ENCODE results near the gene CERS5.
"Not testable (repeated sequence)": the region's sequence is repeated elsewhere in the genome, so short reads cannot be mapped to it uniquely, and the experiment has no call there.

The CERS5 gene

DNA sequence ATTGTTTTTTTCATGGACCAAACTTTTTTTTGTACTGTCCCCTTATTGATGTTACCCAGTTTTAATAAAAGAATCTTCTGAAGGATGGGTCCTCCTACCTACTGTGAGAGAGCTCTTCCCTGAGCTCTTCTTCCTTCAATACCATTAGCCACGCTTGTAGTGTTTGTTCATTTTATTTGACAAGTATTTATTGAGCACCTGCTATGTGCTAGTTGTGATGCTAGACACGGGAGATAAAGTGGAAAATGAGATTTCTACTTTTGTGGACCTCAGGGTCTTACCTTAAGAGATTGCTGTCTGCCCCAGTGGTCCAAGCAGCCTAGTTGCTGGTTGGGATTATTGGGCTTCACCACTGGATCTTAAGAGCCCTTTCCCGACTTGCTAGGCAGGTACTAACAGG, 66.6 kb downstream of the CERS5 start:
- DNase-seq = no peak

DNA sequence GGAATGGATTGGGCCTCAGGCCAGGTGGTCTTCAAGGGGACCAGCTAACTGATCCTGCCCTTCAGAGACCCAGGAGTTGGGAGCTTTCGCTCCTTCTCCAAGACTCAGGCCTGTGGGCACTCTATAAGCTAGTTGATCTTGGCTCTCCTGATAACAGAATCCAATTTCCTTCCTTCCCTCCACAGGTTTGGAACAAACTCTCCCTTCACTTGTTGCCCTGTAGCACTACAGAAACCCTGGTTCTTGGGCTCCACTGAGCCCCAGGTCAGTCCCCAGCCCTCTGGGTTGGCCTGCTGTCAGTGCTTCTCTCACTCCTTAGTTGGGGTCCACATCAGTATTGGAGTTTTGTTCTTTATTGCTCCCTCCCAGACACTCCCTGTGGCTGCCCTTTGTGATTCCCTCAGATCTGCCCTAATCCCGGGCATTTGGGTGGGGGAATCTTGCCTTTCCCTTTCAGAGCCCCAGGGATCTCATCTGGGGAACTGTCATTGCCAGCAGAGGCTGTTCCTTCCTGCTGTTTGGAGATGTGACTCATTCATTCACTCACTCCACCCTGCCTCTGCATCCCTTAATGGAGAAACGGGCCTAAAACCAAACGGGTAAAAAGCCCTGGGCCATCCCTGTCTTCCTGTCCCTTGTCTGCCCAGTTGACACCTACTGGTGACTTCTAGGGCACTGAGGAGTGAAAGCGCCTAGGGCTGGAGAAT, 67.7 kb downstream of the CERS5 start:
- no peak for DNase-seq

DNA sequence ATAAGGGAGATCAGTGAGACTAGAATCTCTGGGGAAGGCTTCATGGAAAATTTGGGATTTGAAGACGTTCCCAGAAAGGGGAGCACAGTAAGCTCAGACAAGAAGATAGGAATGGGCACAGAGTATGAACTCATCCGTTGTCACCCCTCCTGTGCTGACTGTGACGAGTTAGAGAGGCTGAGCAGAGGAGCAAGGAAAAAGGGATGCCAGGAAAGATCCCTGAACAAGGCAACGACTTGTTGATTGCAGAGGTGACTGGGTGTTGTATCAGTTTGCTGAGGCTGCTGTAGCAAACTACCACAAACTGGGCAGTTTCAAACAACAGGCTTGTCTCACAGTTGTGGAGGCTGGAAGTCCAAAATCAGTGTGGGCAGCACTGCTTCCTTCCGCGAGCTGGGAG, 69.2 kb downstream of the CERS5 start:
- DNase-seq = no peak

DNA sequence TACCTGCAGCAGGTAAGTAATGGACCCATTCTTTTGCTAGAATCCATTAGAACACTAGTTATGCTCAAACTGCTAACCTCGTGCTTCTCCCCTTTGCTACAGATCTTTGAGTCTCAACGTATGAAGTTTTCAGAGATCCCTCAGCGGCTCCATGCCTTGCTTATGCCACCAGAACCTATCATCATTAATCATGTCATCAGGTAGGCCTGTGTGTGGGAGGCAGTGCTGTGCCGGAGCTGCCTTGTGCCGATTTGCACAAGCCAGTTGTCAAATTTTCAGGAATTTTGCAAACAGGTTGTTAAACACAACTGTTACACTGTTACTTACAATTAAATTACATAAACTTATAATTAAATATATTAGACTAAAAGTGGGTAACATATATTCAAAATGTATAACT, 76.8 kb downstream of the CERS5 start:
- no peak for DNase-seq

DNA sequence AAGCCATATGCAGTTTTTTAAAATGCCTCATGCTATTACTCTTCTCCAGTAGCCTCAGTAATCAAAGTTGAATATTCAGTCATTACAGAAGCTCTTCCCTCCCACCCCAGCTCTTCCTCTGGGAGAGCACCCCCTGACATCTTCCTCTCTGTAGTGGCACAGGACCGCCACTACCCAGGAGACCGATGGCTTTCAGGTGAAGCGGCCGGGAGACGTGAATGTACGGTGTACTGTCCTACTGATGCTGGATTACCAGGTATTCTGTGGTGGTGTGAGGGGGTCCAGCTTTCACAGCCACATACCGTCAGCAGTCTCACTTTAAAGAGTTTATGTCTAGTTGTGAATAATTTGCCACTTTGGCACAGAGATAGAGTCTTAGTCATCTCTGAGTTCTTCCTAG, 77.4 kb downstream of the CERS5 start:
- DNase-seq = no peak

DNA sequence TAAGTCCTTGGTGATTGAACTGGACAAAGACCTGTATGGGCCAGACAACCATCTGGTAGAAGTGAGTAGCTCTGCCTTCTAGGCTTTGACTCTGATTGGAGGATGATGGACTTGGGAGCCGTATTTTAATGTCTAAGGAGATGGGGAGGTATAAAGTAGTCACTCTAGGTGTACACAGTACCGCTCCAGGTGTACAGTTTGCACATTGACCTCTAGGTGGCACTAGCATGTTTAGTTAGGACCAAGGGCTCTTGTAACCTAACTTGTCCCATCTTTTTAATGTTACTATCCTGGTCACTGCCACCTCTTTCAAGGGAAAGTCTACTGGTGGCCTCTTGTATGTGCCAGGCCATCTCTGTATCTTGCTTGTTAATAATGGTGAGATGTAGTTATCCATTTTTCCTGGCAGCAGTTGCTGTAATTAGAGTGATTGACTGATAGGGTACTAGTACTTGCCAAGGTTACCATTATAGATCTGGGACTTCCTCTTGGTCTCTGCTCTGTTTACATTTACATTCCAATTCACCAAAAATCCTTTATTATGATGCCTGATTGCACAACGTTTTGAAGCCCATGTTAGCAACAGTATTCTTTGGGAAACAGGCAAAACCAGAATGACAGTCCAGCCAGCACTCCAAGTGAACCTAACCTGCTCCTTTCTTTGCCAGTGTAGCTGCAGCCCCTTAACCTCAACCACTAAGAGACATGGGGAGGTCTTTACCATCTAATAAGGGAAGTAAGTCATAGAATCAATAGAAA, 78.4 kb downstream of the CERS5 start:
- DNase-seq = peak; percentile 45

DNA sequence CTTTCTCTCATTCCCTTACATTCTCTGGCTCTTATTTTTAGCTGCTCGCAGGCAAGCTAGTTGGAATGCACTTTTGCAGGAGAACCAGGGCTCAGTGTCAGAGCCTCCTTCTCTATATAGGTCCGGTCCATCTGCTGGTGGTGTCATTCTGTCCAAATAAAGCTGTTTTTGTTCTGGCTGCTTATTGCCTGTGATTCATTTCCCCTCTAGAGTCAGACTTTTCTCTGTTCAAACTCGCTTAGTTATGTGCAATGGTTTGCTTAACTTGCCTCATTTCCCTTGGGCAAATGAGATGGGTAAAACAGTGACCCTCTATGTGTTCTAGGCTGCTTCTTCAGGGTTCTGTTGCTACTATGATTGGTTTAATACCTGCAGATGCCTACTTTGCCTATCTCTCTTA, 79.2 kb downstream of the CERS5 start:
- DNase-seq = no peak

DNA sequence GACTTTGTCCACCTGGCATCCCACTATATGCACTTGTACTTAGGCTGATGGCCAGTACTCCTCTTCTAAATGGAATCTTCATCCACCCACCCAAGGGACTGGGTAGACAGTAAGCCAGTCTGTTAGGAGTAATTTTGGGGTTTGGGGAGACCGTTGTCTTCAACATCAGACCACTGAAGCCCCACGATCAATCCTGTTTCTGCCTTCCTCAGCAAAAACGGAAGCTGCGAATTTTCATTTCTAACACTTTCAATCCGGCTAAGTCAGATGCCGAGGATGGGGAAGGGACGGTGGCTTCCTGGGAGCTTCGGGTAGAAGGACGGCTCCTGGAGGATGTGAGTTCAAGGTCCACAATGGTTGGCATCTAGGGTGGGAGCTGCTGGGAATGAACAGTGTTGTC, 80.0 kb downstream of the CERS5 start:
- no peak for DNase-seq

DNA sequence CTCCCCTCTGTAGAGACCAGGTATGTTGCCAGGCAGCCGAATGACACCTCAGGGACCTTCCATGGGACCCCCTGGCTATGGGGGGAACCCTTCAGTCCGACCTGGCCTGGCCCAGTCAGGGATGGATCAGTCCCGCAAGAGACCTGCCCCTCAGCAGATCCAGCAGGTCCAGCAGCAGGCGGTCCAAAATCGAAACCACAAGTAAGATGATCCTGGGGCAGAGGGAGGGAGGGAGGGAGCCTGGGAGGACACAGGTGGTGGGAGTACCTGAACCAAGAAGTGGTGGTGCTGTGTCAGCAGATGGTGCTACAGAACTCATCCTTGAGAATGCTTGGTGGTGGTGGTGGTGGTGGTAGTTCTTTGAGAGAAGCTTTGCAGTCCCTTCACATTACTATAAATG, 81.0 kb downstream of the CERS5 start:
- no peak for DNase-seq

DNA sequence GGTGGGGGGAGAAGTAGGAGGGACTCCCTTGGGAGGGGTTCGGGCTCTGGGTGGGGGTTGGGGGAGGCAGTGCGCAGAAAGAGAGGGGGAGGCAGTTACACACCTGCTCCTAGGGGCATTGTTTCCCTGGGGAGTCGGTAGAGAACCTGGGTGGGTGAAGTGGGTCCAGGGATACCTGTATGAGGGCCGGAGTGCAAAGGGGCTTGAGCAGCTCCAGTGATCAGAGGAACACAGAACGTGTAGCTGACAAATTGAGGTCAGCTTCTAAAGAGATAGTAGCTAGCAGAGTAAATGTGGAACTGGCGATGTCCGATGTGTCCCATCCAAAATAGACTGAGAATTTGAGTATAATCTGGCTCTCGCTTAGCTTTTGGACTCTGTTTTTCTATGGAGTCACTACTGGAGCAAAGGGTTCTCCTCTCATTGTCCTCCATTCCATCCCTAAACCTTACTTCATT, 81.5 kb downstream of the CERS5 start:
- no peak for DNase-seq

DNA sequence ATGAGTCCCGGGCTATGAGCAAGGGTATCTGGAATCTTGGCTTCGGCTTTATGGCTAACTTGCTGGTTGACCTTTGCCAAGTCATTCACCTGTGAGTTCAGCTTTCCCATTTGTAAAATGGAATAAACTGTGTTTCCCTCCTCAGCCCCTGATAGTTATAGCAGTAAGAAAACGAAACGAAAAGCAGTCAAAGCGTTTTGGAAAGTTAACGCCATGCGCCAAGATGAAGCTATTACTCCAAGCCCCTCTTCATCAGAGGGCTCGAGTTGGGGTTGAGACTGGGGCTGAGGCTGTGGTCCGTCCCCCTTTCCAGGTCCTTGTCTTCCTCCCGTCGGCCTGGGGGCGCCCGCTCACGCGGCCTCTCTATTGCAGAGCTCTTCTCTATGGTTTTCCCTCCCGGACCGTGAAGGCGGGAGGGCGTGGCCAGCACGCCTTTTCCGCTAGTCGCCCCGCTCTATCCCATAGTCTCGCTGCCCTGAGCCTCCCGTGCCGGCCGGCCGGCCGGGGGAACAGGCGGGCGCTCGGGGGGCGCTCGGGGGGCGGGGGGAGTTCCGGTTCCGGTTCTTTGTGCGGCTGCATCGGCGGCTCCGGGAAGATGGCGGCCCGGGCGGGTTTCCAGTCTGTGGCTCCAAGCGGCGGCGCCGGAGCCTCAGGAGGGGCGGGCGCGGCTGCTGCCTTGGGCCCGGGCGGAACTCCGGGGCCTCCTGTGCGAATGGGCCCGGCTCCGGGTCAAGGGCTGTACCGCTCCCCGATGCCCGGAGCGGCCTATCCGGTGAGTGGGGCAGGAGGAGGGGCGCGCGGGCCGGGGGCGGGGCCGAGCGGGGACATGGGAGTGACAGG, 82.2 kb downstream of the CERS5 start, which contains the start of gene SMARCD1:
Gene SMARCD1, plus strand, starts transcription at position 568 of the 840 bp plus-strand sequence. Its CDS starts 28 bp downstream, at position 596.
- DNase-seq = peak; percentile 90

DNA sequence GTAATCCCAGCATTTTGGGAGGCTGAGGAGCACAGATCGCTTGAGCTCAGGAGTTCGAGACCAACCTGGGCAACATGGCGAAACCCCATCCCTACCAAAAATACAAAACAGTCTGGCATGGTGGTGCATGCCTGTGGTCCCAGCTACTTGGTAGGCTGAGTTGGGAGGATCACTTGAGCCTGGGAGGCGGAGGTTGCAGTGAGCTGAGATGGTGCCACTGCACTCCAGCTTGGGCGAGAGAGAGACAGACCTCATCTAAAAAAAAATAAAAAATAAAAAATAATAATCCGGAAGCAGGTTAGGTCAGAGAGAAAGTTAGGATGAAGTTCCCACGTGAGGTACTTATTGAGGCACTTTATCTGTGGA, 82.8 kb downstream of the CERS5 start:
- not testable (repeated sequence) for DNase-seq

DNA sequence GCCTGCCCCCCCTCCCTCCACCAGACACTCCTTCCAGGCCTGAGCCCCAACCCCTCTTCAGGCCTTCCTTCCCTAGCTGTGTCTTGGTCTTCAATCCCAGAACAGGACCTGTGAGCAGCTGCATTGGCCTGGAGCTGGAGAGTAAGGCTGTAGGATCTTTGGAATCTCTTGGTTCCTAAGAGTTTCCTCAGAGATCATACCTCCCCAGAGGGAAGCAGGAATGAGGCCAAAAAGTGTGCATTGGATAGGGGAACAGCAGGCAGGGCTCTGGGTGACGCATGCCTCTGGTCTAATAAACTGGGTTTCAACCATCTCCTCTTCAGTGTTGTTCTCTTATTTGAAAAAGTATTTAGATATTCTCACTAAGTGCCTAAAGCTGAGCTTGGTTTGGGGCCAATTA, 83.9 kb downstream of the CERS5 start:
- no peak for DNase-seq

DNA sequence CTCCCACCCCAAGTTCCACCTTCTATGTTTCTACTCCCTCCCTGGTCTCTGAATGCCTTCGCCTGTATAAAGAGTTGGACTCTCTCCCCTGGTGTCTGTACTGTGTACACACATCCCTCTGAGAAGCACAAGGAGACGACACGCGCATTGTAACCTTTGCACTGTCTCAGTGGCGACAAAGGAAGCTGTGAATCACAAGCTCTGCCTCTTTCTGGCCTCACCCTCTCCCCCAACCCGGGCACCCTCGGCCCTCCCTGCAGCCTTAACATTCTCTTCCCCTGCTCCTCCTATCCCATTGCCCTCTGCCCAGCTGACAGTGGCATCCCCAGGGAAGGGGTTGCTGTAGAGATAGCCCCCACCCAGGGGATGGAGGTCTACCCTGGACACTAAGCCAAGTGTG, 84.5 kb downstream of the CERS5 start:
- DNase-seq = peak; percentile 5

DNA sequence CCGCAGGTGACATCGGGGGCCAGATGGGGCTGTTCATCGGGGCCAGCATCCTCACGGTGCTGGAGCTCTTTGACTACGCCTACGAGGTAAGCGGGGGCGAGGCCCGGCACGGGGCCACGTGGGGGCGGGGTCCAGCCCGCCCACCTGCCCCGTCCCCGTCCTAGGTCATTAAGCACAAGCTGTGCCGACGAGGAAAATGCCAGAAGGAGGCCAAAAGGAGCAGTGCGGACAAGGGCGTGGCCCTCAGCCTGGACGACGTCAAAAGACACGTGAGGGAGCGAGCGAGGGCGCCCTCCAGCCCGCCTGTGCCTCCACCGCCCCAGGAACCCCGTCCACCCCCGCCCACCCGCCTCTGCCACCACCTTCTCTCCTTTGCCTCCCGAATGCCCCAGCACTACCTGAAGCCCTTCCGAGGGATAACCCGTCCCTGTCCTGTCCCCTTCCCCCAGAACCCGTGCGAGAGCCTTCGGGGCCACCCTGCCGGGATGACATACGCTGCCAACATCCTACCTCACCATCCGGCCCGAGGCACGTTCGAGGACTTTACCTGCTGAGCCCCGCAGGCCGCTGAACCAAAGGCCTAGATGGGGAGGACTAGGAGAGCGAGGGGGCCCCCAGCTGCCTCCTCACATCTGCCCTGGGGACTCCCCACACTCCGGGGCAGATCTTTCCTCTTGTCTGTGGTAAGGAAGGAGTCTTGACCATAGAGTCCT, 85.9 kb downstream of the CERS5 start:
- DNase-seq = no peak

DNA sequence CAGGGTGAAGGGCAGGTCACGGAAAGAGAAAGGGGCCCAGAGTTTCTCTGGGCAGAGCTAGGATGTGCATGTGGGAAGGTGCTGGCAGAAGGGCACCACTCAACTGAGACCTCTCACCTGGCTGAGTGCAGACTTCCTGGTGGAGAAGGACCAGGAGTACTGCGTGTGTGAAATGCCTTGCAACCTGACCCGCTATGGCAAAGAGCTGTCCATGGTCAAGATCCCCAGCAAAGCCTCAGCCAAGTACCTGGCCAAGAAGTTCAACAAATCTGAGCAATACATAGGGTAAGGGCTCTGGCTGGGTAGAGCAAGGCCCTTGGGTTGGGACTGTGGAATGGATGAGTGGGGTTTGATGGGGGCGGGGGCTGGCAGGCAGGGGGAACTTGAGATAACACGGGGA, 87.4 kb downstream of the CERS5 start:
- no peak for DNase-seq

All from DMS153 (cell line).